Osteoblast (primary cell): ENCODE results near the gene ALMS1. TPM values are rescaled to one million over a fixed set of nuclear protein-coding genes. Genes with fewer than 3 reads are reported as not detected.

Experiments
- DNase-seq: peaks from one replicate; pipeline ENCODE4 v3.0.0; 2011; ENCODE audit warnings: low spot score, mixed read lengths; ENCODE audit not compliant: insufficient read length; ENCODE audit errors: missing footprints
- H2AFZ ChIP-seq: 2 replicates; pipeline ENCODE4 v1.6.0; 2011; ENCODE audit warnings: mild to moderate bottlenecking, low read length
- H3K27ac ChIP-seq: 2 replicates; pipeline ENCODE4 v1.5.1; 2011; ENCODE audit warnings: mild to moderate bottlenecking, low read depth, low read length, moderate library complexity
- H3K27me3 ChIP-seq: 2 replicates; pipeline ENCODE4 v1.6.0; 2012; ENCODE audit warnings: mild to moderate bottlenecking, control low read depth, inconsistent platforms, low read length, moderate library complexity; ENCODE audit not compliant: insufficient read depth
- H3K36me3 ChIP-seq: 2 replicates; pipeline ENCODE4 v1.5.1; 2011; ENCODE audit warnings: mild to moderate bottlenecking, low read length, control low read depth, moderate library complexity; ENCODE audit not compliant: insufficient read depth
- H3K4me1 ChIP-seq: 2 replicates; pipeline ENCODE4 v1.5.1; 2011; ENCODE audit warnings: mild to moderate bottlenecking, low read length, control low read depth, moderate library complexity; ENCODE audit not compliant: insufficient read depth
- H3K4me2 ChIP-seq: 2 replicates; pipeline ENCODE4 v1.6.0; 2011; ENCODE audit warnings: mild to moderate bottlenecking, low read length; ENCODE audit not compliant: insufficient read depth
- H3K4me3 ChIP-seq: fragments of 200-600 bp; sonication (generic); 3 replicates; pipeline ENCODE4 v1.5.1; 2012; ENCODE audit warnings: mild to moderate bottlenecking, low read length, inconsistent platforms; ENCODE audit not compliant: insufficient read depth
- H3K79me2 ChIP-seq: 2 replicates; pipeline ENCODE4 v1.6.0; 2012; ENCODE audit warnings: mild to moderate bottlenecking, low read length, control low read depth, inconsistent platforms; ENCODE audit not compliant: insufficient read depth
- H3K9me3 ChIP-seq: 2 replicates; pipeline ENCODE4 v1.5.1; 2011; ENCODE audit warnings: low read depth, low read length, control low read depth
- H4K20me1 ChIP-seq: 2 replicates; pipeline ENCODE4 v1.6.0; 2012; ENCODE audit warnings: mild to moderate bottlenecking, low read length, control low read depth; ENCODE audit not compliant: insufficient read depth
- CTCF ChIP-seq: IDR thresholded peaks from 2 replicates; pipeline ENCODE4 v1.5.1; 2011; ENCODE audit warnings: mild to moderate bottlenecking, low read depth, low read length, moderate library complexity; ENCODE audit errors: extremely low read depth
- total RNA-seq: library from RNA; depleted of rRNA; stranded (reverse); fragments of >200 nt; gene quantifications from 2 replicates; pipeline ENCODE4 v1.2.3, GENCODE V29; 2012

ALMS1 gene
- total RNA-seq, 1 donor = 22.1 TPM

GRCh38 chr2:73370348-73370747 is 15.3 kb upstream of the ALMS1 start:
- Histone ChIP-seq H3K9me3 (no peaks in the 10 kb centered on the region), H3K4me3 (no peak overlapping the region), H3K27me3 (peaks cover 17% of the 10 kb centered on the region), H2AFZ (no peak overlapping the region), H3K4me1 (no peaks in the 10 kb centered on the region), H3K79me2 (no peaks in the 10 kb centered on the region), H4K20me1 (no peaks in the 10 kb centered on the region), H3K27ac (no peak overlapping the region), H3K4me2 (no peak overlapping the region), H3K36me3 (no peaks in the 10 kb centered on the region)
- no peak for TF ChIP-seq CTCF
- no peak for DNase-seq

DNA sequence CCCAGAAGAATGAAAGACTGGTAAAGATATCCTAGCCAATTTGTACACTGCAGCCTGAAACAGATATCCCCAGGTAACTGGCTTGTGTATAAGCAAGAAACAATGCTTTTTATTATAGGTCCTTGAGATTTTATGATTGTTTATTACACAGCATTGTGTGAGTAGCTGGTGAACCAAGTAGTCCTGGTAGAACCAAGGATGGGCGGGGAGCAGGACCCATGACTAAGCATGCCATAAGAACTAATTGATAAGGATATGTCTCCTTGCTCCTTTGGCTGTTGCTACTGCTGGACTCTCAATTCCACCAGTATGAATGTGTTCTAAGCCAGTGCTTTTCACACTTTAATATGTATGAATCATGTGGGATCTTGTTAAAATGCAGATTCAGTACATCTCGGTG is 12.3 kb upstream of the ALMS1 start:
- H3K4me1 ChIP-seq = no peaks in the 10 kb centered on the region
- H3K27me3 ChIP-seq = peaks cover 26% of the 10 kb centered on the region
- no peaks in the 10 kb centered on the region for H3K79me2 ChIP-seq
- DNase-seq = no peak
- TF ChIP-seq CTCF = no peak
- H3K27ac ChIP-seq = no peak overlapping the region
- no peak overlapping the region for H3K4me2 ChIP-seq
- H2AFZ ChIP-seq = no peak overlapping the region
- H4K20me1 ChIP-seq = no peaks in the 10 kb centered on the region
- no peaks in the 10 kb centered on the region for H3K9me3 ChIP-seq
- no peak overlapping the region for H3K4me3 ChIP-seq
- H3K36me3 ChIP-seq = no peaks in the 10 kb centered on the region

GRCh38 chr2:73374269-73374668 is 11.4 kb upstream of the ALMS1 start:
- Histone ChIP-seq H2AFZ (no peak overlapping the region), H3K4me1 (no peaks in the 10 kb centered on the region), H3K36me3 (no peaks in the 10 kb centered on the region), H4K20me1 (no peaks in the 10 kb centered on the region), H3K79me2 (no peaks in the 10 kb centered on the region), H3K9me3 (no peaks in the 10 kb centered on the region), H3K27ac (no peak overlapping the region), H3K4me2 (no peak overlapping the region), H3K27me3 (peaks cover 29% of the 10 kb centered on the region), H3K4me3 (no peak overlapping the region)
- TF ChIP-seq CTCF = no peak
- DNase-seq = no peak

- no peak overlapping the region for H3K27ac ChIP-seq
- TF ChIP-seq CTCF = no peak
- no peaks in the 10 kb centered on the region for H3K4me1 ChIP-seq
- no peak overlapping the region for H3K4me2 ChIP-seq
- H3K27me3 ChIP-seq = peaks cover 43% of the 10 kb centered on the region
- no peaks in the 10 kb centered on the region for H4K20me1 ChIP-seq
- H2AFZ ChIP-seq = no peak overlapping the region
- H3K4me3 ChIP-seq = no peak overlapping the region
- H3K9me3 ChIP-seq = no peaks in the 10 kb centered on the region
- no peak for DNase-seq
- H3K36me3 ChIP-seq = no peaks in the 10 kb centered on the region
- no peaks in the 10 kb centered on the region for H3K79me2 ChIP-seq
These were observed 9.0 kb upstream of the ALMS1 start for GRCh38 chr2:73376681-73377080.
